ENCODE results near the gene PIGS.
A peak's percentile ranks its signal among the peaks of the same experiment; 100 is the strongest.
"Not testable (repeated sequence)": the region's sequence is repeated elsewhere in the genome, so short reads cannot be mapped to it uniquely, and the experiment has no call there.

PIGS gene

DNA sequence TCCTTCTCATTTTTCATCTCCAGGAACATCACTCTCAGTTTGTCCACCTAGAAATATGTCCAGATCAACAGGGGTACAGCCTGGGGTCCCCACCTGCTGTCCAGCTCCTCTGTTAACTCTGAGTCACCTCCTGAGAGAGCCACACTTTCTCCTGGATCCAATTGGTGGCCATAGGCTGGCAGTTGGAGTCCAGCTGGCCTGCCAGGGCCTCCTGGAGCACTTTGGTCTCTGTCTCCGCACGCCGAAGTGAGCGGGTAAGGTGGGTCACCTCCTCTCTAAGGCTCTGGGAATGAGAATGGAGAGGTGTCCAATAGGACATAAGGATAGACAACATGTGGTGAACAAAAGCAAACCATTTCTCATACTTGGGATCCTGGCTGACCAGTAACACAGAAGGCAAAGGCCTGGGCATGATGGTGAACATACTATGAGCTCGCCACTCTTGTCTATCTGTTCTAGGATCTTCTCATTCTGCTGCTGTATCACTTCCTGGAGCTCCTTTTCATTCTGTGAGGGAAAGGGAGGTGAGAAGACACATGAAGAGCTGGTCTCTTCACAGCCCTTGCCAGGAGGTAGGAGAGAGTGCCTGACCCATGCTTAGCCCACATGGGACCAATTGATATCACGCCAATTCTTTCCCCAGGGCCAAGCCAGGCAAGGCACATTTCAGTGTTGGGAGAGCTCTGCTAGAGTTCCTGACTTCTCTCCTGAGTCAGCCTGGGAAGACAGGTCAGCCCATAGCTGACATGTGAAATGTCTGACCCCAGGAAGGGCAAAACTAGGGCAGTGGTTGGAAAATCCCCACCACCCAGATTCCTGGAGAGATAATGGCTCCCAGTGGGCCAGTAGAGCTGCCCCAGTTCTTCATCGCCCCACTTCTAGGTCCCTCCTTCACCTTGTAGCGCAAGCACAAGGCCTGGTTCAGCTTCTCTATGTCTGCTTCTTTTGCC lies 7.2 kb upstream of the PIGS start:
- DNase-seq = no peak

DNA sequence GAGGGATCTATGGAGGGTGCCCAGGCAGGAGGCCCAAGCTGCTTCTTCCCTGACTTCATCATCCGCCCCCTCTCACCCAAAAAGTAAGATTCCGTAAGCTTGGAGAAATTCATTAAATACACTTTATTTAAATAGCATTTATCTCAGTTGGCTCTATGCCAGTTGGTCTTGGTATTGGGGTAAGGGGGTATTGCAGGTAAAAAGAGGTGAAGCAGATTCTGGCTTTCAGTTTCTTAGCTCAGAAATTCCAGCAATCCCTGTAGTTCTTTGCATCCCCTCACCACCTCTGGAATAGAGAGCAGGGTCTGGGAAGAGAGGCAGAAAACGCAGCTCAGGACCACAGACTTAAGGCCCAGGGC lies 6.1 kb upstream of the PIGS start:
- DNase-seq = no peak

DNA sequence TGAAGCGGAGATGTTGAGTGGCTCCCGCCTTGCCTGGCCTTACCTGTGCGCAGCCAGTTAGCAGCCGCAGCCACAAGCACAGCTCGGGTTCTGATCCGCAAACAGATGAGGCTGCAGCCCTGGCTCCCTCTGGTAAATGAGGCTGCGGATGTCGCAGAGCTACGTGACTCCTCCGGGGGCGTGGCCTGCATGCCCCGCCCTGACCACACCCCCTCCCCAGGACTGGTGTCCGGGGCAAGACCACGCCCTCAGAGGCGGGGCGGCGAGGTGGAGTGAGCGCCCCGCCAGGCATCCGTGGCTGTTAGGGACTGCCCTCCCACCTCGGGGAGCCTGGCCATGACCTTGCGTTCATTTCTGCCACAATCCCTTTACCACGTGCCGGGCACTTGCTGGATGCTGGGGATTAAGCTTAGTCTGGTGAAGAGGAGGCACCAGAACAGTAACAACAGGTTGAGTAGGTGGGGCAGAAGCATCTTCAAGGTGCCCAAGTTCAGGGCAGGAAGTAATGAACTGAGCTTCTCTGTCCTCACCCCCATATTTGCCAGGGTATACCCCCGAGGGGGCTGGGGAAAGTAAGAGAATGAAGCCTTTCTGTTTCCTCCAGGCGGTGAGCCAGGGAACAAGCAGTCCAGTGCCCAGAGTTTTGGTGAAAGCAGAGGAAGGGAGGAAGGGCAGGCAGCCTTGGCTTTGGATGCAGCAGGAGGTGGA lies 5.6 kb upstream of the PIGS start, which contains the start of gene ALDOC:
ALDOC (minus strand) TSS at position 138 of the 708 bp plus-strand sequence. CDS start 1,363 bp downstream, outside the sequence.
- peak; percentile 63 for DNase-seq

DNA sequence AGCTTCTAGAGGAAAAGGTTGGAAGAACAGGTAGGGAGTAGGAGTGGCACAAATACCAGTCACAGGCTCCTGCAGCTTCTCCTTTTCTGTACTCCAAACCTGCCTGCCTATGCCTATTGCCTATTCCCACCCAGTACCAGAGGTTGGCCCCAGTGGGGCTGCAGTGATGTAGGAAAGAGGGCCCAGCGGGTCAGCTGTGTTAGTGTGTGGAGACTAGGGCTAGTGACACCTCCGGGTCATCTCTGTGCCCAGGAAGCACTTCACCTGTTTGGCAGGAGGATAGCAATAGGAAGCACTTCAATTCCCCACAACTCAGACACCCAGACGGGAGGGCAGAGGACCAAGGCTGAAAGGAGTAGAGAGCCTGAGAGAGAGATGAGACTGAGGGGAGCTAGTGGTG lies 4.7 kb upstream of the PIGS start:
- DNase-seq = not testable (repeated sequence)

DNA sequence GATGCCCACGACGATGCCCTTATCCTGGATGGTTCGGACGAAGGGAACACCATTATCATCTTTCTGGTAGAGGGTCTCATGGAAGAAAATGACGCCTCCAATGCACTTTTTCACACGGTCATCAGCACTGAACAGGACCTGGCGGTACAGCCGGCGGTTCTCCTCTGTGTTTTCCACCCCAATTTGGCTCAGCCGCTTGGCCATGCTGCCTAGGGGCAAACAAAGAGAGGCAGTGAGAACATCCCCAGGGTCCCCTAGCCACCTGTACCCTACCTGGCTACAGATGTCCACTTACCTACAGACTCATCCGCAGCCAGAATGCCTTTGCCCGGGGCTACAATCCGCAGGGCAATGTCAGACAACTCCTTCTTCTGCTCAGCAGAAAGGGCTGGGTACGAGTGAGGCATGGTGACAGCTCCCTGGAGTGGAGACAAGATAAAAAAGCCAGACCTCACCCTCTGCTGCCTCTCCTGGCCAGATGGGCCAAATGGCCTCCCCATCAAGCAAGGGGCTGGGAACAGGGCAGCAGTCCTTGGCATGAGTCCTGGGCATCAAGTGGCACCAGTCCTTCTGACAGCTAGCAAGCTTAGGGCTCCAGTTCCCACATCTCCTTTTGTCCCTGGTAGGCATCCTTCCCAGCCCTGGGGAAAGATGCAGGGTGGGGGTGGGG lies 3.9 kb upstream of the PIGS start:
- DNase-seq = no peak

DNA sequence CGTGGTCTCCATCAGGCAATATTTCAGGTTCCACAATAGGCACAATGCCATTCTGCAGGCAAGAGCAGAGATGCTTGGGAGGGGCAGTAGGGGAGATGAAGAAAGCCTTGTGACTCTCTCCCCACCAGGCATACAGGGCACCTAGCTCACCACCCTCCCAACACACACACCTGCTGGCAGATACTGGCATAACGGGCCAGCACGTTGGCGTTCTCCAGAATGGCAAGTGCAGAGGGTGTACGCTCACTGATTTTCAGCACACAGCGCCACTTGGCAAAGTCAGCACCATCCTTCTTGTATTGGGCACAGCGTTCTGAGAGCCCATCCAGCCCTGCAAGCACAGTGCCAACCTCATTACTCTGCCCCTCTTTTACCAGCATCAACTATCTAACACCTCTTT lies 3.2 kb upstream of the PIGS start:
- no peak for DNase-seq

DNA sequence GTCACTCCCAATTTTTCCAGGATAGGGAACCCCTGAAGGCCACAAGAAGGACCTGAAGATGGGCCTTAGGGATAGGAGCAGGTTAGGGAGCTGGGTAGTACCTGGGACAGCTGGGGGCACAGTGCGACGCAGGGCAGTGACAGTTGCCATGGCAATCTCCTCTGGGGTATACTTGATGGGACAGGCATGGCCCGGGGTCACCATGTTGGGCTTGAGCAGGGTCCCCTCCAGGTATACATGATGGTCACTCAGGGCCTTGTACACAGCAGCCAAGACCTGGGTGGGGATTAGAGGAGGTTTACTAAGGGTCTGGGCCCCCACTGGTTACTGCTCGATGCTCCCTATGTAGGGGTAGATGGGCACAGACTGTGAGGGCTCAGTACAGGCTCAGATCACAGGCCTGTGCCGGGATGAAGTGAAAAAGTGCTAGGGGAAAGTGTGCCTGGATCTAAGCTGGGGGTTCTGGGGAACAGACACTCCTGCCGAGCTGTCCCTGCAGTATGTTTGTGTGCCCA lies 2.7 kb upstream of the PIGS start:
- no peak for DNase-seq

DNA sequence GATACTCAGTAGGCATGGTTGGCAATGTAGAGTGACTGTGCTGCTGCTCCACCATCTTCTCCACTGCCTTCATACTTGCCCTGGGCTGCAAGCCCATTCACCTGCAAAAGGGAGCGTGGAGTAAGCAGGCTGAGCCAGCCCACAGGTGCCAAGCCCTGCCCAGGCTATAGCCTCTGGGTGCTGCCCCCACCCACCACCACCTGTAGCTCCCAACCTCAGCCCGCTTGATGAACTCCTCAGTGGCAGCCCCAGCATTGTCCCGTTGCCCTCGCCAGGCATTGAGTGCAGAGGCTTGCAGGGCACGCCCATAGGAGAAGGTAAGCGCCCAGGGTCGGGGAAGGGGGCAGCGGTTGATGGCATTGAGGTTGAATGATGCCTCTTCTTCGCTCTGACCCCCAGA lies 2.2 kb upstream of the PIGS start:
- DNase-seq = no peak

DNA sequence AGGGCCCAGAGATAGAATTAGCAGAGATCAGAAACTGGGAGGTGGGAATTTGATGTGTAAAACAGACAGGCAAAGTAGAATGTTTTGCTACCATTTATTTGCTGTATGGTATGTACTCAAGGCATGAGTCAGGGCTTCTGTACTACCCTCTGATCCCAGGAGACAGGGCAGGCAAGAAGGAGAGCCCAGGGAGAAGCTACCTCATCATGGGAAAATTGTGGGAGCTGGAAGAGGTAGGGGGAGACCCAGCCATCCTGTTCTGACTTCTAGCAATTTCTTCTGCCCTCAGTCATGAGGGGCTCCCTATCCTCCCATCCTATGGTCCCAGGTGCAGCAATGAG lies 1.7 kb upstream of the PIGS start:
- DNase-seq = no peak

DNA sequence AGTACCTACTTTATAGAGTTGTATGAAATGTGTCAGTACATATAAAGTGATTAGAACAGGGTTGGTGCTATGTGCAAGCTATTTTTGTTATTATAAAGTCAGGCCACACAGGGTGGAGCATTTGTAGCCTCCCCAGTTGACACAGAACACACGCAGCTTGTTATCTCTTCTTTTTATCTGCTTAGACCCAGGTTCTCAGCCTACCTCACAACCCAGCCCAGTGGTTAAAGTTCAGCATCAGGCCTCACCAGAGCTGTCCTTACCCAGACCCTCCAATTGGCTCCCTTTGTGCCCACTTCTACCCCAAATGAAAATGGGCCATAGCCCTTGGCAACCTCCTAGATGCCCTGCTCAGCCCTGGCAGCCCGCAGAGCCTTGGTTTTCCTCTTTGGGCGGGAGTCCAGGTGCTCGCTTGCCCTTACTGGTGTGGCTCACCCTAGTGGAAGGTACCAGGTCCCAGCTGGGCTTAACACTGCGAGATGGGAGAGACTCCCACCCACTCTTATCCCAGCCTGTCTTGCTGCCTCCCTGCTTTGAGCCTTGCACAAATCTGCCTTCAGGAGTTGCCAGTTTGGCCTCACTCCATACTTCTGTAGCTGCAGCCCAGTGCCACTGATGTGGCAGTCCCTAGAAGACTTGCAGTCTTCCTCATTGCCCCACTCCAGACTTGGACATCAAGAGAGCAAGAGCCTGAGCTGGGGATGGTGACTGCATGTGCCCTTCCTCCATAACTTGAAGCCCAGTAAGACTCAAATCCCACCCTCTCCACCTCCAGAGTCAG lies 1.1 kb upstream of the PIGS start:
- DNase-seq = no peak

DNA sequence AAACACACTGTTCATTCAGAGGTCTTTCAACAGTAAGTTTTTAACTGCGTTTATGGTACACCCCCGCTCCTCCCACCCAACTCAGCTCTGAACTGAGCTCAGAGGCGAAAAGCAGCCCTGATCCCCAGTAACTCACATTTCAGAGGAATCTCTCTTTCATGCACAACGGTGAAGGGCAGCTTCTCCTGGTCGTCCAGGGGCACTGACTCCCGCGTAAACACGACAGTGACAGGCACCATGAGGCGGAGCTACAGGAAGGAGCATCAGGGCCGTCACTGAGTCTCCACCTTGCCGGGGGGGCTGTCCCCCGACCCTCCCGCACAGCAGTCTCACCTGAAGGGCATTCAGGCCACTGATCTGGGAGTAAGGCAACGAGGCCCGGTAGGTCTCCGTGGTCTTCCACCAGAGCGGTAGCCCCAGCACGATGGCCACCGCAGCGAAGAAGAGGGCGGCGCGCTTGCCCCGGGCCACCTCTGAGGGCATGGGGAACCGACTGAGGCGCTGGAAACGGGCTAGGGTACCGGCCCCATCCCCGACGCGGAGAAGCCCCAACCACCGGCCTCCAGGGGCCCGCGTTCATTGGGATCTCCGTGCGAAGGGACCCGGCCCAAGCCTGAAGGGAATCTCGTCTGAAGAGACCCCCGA lies 486 bp downstream of the PIGS start:
- DNase-seq = peak; percentile 46

DNA sequence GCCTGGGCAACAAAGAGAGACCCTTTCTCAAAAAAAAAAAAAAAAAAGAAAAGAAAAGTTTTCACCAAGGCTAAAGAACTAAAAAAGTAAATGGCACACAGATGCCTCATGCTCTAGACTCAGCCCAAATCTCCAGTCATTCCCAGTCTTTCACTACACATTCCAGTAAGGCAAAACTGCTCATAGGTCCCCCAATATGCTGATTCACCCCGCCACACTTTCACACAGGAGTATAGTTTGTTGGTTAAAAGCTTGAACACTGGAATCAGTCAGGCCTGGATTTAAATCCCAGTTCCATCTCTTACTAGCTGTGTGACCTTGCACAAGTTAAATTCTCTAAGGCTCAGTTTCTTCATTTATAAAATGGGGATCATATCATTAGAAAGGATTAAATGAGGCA lies 1.9 kb downstream of the PIGS start:
- no peak for DNase-seq

DNA sequence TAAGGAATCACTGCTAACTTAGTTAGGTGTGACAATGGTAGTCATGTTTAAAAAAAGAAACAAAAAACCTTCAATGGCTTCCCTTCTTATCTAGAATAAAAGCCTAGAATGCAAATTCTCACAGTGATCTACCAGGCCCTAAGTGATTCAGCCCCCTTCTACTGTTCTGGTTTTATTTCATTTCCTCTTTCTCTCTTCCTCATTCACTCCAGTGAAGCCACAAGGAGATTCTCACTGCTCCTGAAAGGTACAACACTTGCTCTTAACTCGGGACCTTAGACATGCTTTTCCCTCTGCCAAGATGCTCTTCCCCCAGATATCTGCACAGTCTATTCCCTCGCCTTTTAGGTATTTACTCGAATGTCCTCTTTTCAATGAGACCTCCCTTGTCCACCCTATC lies 3.7 kb downstream of the PIGS start:
- no peak for DNase-seq

DNA sequence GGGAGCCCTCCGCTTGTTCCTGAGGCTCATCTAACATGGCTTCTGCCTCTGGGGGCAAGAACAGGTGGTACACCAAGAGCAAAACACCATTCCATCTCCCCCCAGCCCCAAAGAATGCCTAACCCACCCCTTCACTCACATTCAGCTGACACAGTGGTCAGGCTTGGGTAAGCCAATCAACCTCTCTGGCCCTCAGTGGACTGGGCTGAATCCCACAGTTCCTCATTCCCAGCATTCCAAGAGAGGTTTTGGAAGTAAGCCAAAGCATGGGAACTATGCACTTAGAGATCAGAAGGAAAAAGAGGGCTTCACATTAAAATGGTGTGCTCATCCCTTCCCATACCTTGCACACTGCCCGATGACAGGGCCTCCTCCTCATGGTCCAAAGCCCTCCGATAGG lies 7.8 kb downstream of the PIGS start:
- no peak for DNase-seq

DNA sequence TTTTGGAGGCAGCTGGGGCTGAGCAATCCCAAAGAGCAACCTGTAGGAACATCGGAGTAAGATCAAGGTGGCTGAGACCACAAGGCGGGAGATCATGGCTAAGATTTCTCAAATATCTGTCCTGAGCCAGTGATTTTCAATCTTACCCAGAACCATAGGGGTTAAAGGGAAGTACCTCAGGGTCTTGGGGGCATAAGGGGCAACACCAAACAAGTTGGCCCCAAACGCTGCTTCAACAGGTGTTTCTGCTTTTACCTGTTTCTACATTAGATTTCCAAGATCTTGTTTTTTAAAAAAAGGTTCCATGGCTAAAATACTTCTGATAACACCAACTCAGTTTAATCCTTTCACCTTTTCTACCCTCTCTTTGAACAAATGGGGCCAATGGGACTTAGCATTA lies 16.3 kb downstream of the PIGS start:
- DNase-seq = no peak

DNA sequence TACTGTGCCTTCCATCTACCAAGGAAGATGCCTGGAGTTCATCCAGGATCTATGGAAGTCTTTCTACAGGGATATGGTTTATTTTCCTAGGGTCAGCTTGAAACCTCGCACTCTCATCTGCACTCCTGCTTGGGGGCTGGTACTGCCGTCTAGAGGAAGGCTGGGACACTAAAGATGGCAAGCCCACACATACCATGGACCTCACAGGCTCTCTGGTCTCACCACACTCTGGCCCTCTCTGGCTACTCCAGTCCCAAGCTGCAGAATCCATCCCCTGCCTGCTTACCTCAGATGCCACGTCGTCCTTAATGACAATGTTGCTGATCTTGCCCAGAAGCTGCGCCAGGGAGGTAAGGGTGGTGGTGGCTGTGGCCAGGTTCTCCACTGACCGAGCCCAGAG lies 16.8 kb downstream of the PIGS start:
- DNase-seq = no peak

DNA sequence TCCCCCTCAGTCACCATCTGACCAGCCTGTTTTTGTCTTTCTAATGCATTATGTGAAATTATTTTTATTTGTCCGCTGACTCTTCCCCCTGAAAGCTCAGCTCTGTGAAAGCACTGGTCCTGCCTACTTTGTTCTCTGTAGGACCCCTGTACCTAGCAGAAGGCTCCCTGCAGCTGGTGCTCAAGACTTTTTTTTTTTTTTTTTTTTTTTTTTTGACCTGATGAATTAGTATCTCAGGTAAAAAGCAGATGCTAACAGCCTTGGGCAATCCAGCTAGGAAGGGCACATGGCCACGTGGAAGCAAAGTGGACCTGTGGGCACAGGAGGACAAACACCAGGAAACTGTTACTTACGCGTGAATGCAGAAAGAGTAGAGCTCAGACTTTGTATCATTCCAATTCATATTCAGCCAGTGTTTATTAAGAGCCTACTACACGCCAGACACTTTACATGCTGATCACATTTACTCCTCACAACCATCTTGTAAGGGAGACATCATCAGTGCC lies 18.3 kb downstream of the PIGS start:
- DNase-seq = peak; percentile 91

DNA sequence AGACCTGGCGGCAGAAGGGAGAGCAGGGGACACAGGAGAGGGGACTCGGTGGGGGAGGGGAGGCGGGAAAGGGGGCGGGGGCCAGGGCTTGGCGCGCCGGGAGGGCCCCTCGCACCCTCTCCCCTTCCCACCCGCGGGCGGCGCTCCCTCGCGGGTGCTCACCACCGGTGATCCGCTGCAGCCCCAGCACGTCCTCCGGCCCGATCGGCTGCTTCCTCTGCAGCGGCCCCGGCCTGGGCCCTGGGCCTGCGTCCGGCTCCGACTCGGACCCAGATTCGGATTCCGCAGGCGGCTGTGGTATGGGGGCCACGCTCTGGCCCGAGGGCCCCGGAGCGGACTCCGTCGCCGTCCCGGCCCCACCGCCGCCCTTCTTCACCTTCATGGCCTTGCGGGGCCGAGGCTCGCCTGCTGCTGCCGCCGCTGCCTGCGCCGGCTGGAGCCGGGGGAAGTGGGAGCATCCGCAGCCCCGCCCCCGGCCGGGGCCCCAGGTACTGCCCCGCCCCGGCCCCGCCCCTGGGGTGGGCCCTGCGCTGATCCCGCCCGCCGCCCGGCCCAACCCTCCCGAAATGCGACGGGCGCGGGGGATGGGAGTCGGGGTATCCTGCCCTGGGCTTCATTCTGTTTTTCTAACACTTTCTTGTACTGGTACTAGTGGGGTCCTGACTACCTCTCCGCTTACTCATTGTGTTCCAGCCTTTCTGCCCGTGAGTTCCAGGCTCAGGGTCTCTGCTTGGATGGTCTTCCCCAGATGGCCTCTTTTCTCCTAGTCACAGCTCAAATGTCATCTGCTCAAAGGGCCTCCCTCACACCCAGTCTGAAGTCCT lies 18.9 kb downstream of the PIGS start, which contains the start of gene UNC119:
UNC119 (minus strand) TSS at position 449 of the 824 bp plus-strand sequence; CDS start at position 382, 67 bp downstream.
- DNase-seq = peak; percentile 91

DNA sequence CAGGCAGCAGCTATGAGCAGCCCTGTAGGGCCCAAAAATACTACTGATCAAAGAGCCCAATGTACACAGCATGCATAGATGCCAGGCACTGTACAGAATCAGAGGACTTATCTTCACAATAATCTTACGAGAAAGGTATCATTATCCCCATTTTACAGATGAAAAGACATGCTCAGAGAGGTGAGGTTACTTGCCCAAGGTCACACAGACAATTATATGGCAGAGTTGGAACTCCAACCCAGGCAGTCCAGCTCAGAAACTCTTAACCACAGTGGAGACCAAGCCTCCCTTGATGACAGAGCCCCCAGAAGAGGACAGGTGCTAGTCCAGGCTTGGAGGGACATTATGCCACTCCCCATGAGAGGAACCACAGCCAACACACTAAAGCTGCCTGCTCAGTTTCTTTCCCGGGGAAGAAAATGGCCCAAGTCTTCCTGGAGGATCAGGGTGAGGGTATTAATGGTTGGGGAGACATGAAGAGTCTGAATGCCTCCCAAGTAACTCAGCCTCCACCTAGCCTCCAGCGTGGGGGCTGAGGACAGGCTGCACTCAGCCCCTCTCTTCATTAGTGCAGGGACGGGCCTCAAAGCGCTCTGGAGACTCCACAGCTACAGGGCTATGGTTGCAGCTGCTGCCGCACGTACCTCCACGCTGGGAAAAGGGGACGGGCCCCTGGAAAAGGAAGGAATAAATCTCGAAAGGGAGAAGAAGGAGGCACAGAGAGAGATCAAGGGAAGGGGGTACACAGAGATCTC lies 19.7 kb downstream of the PIGS start:
- DNase-seq = no peak

DNA sequence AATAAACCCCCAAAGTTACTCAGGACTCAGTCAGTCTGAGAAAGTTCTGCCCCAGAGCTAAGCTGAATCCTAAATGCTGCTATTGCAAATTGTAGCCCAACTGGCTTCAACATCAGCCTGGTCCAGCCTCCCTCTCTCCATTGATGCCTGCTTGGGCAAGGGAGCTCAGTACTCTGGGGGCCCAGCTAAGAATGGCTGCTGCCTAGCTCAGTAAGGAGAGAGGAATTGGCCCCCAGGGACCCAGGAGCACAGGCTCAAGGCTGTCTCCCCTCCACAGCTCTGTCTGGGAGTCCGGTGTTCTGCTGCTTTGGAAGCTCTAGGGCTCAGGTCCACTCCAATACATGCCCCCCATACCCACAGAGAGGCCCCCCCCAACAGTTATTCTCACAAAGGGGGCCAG lies 20.5 kb downstream of the PIGS start:
- no peak for DNase-seq
